Fibroblast of skin of back (primary cell): ENCODE data around the gene KRTAP23-1. TPM values are rescaled to one million over a fixed set of nuclear protein-coding genes. Genes with fewer than 3 reads are reported as not detected.

ENCODE experiments used
- DNase-seq: peaks from one replicate; pipeline ENCODE4 v3.0.0-alpha.2; 2013
- polyA plus RNA-seq, 2 experiments: library from polyadenylated mRNA; unstranded; fragments of 120-200 nt; gene quantifications; one replicate each; pipeline ENCODE4 v1.2.1, GENCODE V29; 2013; ENCODE audit not compliant: insufficient read length in 2 of 2

KRTAP23-1 gene, protein sequence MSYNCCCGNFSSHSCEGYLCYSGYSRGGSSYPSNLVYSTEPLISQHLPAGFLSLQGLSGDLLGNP
- polyA plus RNA-seq (2013, experiment 1 of 2; ENCODE audit: insufficient read length): not detected
- not detected for polyA plus RNA-seq (2013, experiment 2 of 2; ENCODE audit: insufficient read length)

DNA sequence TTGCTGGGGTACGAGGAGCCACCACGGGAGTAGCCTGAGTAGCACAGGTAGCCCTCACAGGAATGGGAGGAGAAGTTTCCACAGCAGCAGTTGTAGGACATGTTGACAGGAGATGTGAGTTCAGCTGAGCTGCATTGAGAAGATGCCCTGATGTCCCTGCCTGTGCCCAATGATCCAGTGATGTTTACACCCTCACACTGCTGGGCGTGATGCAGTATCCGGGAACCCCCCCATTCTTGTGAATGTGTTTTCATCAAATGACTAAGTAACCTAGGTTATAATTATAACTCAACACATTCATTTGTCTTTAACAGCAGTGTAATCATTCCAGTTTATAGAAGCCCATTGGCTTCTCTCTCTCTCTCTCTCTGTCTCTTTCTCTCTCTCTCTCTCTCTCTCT, at the start of gene KRTAP23-1:
KRTAP23-1 (minus strand) TSS at position 101 of the 400 bp plus-strand sequence; CDS start at position 101, 0 bp downstream.
- no peak for DNase-seq

DNA sequence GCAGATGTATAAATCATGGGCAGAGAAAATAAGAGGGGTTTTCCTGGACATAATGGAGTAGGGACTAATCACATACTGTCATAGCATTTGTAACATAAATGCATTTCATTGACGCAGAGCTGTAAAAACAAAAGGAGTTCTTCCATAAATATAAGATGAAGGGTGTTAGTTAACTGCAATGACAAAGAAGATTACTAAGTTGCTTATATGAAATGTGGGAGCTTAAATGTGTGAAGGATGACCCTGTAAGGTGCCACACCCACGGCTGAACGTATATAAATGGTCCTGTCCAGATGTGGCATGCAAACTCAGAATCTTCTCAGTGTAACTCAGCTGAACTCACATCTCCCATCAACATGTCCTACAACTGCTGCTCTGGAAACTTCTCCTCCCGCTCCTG, 47.3 kb upstream of the KRTAP23-1 start, which contains the start of gene KRTAP13-1:
KRTAP13-1 (plus strand) TSS at position 301 of the 400 bp plus-strand sequence; CDS start at position 357, 56 bp downstream.
- no peak for DNase-seq

DNA sequence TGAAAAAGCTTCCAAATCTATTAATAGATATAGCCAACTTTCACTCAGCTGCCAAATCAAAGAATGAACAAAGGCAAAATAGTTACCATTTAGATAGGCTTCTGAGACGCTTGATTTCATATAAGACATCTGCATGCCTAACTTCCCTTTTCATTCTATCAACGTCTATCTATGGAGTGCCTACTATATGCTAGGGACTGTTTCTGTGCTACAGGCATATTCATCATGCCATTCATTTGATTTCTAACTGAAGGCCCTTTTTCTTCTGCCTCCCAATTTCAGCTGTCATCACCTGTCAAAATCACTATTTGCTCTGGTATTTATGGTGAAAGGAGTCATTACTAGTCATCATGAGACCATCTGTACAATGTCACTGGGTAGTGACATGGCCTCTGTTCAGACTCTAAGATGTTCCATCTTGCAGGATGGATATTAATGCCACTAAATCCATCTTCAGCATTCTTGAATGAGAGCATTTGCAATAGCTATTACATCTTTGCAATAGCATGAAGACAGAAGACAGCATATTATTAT, 43.2 kb upstream of the KRTAP23-1 start:
- DNase-seq: no peak

DNA sequence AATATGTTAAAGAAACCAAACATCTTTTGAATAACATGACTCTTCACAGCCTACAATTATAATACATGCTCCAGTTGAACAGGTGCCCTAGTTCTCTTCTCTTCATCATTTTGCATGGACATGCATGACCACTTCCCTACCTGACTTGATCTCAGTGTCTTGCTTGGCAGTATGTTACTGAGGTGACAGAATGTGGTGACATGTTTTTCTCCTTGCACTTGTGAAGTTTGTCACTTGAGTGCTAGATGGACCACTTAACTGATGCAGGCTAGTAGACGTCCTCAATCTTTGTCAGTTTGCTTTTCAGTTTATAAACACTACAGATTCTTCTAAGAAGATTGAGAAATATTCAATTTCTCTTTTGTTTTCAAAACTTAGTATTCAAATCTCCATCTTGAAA, 33.8 kb upstream of the KRTAP23-1 start:
- no peak for DNase-seq

DNA sequence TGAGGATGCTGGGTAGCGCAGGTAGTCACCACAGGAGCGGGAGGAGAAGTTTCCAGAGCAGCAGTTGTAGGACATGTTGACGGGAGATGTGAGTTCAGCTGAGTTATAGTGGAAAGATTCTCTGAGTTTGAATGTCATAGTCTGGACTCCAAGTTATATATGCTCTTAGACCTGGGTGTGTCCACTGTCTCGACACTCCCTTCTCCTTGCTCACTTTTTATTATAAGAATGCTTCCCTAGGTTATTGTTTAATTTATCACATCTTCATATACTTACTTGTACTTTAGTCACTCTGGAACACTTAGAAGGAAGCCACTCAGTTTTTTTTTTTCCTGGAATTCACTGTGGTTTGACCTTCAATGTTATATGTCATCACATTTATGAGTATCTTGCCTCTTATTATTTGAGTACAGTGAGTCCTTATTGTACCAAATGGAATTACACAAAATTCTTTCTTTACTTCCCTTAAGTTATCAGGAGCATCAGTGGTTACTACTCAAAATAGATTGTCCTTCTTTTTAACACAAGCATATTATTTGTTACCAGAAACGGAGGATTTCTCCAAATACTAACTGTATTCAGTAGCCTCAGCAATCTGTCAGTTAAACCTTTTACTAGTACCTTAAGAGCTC, 23.8 kb upstream of the KRTAP23-1 start, which contains the start of gene KRTAP13-2:
KRTAP13-2 (minus strand) TSS at position 133 of the 632 bp plus-strand sequence; CDS start at position 75, 58 bp downstream.
- DNase-seq: no peak

DNA sequence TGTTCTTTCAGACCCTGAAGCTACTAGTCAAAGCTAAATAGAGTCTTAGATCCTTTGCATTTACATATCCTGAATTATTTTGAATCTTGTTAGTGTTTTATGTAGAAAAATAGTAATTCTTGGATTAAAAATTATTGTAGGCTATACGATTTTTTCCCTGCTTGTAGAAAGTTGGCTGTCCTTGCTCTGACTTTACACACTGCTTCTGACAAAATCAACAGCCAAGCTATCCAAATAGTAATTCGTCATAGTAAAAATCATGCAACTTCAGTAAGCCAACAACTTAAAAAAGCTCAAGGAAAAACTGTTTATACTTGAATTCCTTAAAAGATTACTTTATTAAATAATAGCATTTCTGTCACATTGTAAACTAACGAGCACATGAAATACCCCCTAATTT, 7.5 kb upstream of the KRTAP23-1 start:
- DNase-seq: no peak

DNA sequence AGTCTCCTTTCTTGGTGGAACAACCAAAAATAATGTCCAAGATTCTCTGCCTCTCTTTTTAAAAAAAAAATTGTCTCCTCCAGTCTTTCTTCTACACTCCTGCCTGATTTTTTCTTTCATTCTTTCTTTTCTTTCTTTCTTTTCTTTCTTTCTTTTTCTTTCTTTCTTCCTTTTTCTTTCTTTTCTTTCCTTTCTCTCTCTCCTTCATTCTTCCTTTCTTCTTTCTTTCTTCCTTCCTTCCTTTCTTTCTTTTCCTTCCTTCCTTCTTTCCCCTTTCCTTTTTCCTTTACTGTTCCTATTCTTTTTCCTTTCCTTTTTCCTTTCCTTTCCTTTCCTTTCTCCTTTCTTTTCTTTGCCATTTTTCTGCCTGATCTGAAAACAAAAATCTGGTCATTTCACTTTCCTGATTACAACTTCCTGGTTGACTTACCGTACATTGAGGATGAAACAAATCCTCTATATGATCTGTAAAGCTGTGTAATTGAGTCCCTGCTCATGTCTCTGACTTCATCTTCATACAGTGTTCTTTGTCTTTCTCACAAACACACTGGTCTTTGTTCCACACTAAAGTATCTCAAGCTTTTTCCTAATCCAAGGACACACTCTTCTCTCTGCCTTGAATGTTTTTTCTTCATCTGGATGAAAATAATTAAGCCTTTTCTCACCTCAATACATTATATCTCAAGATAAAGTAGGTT, 6.1 kb upstream of the KRTAP23-1 start:
- no peak for DNase-seq

DNA sequence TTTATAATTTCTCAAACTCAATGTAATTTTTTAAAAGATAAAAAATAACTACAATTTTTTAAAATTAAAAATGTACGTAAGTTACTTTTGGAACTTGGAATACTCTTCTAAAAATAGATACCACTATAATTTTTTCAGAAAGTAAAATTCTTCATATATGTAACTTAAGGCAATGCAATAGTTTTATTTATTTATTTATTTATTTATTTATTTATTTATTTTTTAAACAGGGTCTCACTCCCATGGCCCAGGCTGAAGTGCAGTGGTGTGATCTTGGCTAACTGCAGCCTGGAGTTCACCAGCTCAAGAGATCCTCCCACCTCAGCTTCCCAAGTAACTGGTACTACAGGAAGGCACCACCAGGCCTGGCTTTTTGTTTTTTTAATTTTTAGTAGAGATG, 3.1 kb upstream of the KRTAP23-1 start:
- DNase-seq: no peak

DNA sequence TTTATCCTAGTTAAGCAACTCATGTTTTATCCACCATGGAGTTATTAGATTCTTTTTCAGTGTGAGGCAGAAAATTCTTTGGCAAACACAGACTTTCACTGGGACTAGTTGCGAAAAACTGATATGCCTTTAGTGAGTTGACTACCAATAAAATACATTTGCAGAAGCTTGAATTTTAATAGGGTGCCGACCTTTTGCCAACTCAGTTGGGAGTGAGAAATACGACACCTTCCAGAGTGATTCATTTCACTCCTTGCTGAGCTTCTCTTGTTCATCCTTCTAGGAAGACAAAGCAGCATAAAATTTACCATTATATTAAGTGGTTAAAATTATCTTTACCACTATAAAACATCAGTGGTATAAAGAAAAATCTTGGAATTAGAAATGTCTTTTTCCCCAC, 1.2 kb upstream of the KRTAP23-1 start:
- peak; percentile 21 for DNase-seq

DNA sequence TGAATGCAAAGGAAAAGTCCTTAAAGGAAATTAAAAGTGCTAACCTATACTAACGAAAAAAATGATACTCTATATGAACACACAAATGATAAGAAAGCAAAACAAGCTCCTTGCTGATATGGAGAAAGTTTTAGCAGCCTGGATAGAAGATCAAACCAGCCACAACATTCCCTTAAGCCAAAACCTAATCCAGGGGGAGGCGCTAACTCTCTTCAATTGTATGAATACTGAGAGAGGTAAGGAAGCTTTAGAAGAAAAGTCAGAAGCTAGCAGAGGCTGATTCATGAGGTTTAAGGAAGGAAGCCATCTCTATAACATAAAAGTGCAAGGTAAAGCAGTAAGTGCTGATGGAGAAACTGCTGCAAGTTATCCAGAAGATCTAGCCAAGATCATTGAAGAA, 3.4 kb downstream of the KRTAP23-1 start:
- DNase-seq: no peak

DNA sequence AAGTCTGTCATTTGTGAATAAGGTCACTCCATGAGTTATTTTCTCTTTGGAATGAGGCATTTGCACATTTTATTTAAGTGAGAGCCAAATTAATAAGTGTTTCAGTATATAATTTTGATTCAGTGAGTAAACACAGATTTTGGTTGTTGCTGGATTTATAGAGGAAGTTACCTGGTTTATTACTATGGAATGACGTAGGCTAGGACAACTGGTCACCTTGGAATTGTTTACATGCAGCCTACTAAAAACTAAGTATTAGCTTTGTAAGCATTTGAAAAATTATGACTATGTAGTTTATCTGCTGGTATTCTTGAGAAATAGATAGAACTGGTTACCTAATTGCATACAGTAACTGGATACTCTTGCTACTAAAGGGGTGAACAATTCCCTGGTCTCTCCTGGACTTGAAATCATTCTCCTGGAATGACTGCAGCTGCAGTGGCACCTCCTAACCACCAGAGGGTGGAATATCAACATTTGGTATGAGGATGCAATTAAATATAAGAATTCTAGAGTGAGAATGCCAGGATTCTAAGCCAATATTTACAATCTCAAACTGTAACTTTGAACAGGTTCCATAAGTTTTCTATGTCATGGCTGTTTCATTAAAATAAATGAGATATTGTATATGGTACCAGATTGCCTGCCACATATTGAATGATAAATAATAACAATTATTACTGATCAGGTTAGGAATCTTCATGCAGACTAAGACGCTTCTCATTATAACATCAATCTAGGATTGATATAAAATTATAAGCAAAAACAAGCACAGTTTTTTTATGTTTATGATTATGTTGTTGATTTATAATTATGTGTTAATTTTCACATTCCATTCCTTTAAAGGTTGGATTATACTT, 7.5 kb downstream of the KRTAP23-1 start:
- DNase-seq: peak; percentile 53

DNA sequence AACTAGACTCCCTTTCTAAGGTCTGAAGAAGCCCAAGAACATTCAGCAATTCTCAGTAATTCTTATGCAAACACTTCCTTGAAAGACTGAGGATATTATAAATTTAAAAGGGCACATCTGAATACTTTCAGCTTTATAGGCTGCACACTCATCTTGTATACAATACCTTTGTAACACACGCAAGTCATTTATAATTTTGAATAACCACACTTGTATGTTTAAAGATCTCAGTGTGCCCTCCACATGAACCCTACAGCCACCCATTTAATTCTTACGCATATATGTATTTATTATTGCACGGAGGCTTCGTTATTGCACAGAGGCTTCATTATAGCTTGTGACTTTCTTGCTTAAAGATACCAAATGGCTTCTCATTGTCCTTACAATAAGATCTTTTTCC, 9.7 kb downstream of the KRTAP23-1 start:
- no peak for DNase-seq

DNA sequence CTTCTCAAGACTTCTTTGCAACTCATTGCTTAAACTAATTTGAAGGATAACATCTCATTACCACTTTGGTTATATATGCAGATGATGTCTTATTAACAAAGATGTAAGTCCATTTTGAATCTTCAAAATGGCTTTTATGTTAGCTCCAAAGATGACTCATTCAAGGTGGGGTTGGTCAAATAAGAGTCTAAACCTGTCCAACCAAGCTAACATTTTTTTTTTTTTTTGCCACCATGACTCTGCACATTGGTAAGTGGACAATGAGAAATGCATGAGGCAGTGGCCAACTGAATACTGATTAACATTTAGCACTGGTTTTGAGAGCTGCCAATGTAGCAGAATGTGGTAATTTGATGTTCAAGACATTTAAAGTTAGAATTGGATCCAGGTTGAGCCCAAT, 10.6 kb downstream of the KRTAP23-1 start:
- no peak for DNase-seq

DNA sequence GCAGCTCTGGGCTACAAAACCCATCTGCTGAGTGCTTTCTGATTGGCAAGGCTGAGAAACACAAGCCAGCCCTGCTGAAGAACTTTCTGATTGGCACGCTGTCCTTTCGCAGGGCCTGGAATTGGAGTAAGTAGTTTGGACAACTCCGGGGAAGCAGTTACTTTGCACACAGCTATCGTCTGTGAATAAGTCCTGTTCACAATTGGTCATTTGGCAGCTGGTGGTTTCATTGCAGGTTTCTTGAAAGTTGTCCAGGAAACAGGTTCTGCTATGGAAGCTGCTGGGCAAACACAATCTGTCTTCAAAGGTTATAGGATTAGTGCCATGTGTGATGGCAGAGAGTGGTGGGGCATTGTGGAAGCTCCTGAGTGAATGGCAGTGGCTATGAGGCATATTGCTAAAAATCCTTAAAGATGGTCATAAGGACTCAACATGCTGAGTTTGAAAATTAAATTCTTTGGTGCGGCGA, 11.1 kb downstream of the KRTAP23-1 start, which contains the start of gene KRTAP27-1:
KRTAP27-1 (minus strand) TSS at position 419 of the 469 bp plus-strand sequence; CDS start at position 393, 26 bp downstream.
- no peak for DNase-seq

DNA sequence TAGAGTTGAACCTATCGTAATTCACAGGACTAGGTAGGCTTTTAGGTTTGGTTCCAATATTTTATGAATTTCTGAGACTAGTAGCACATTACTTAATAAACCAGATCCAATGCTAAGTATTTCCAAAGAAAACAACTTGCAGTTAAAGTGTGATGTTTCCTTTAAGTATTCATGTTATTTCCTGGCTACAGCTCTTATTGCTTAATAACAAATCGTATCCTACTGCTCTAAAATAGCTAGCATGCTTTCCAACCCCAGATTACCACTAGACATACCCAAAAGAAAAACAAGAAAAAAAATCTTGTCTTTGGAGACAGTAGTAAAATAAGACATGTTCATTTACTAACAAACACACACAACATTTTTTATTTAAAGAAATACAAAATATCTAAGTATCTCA, 11.8 kb downstream of the KRTAP23-1 start:
- peak; percentile 88 for DNase-seq

DNA sequence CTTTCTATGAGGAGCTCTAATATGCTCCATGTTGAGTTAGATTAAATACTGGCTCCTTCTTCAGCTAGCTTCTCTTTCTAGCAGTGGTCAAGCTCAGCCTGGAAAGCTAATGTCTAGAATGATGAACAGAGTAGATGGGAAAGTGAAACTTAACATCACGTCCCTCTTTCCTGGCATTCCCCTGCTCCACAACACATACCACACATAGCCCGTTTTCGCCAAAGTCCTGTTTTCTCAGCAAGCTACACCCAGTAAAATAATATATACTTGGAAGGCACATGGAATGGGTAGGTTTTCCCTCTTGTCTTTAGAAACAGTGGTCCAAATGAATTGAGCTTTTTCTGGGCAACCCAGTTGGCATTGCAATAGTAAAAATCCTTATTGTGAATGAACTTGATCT, 14.7 kb downstream of the KRTAP23-1 start:
- DNase-seq: peak; percentile 70

DNA sequence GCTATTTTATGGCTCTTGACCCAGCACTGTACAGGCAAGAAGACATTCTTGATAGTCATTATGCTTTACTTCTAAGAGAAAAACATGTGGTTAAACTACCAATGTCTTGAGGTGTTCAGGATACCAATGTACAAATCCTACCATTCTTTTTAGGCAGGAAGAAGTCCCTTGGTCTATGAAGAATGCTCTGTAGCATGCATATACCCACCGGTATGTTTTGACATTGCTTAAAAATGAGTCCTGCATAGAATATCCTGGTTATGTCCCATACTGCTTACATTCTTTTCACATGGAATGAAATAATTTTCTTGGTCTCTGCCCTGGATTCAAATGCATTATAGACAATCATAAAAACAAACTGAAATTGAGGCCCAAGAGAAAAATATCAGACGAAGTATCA, 15.7 kb downstream of the KRTAP23-1 start:
- DNase-seq: peak; percentile 86

DNA sequence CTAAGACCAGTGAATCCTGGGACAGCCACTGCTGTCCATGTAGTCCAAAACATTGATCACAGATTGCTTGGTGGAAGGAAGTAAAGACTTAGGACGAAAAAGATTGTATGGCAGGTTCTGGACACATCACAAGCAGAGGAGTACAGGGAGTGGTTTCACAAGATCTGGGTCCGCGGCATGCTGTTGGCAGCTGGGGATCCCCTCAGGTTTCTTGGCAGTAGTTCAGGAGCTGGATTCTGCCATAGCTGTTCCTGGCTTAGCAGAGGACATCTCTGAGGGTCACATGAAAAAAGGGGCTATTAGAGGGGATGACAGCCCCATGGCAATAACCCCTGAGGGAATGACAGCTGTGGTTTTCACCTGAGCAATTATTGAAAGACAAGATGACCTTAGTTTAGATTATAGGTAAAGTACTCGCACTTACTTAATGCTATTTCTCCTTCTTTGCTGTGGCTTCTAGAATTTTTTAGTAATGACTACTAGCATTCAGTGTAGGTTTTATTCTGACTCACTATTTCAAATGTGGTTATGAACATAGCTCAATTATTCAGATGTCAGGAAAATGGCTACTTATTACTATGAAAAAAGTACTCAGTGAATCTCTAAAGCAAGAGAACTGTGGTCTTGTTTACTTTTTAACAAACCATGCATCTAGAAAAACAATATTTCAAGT, 19.1 kb downstream of the KRTAP23-1 start:
- DNase-seq: peak; percentile 69

DNA sequence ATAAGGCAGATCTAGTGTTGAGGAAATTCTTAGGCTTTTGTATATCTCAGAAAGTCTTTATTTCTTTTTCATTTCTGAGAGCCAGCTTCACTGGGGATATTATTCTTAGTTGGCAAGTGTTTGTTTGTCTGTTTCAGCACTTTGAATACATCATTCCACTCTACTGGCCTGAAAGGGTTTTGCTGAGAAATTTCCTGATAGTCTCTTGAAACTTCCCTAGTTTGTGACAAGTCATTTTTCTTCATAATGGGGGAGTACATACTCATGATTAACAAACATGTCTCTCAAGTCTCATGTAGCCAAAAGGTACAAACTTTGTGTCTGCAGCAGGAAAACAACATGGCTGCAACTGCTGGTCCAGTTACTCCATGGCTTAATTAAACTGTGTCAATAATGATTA, 22.0 kb downstream of the KRTAP23-1 start:
- DNase-seq: no peak

DNA sequence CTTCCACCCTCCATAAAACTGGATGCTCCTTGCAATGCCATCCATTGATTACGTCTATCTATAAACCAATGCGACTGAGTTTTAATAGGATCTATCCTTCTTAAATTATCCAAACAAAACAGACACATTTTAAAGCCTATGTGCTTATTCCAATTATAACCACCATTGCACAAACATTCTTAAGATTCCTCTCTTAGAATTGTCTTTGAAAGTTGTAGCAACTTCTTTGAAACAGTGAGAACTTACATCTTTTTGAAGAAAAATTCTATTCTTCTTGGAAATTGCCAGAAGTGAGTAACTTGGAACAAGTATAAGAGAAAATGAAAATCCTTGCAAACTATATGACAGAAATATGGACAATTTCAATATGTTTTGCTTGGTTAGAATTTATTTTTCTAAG, 28.2 kb downstream of the KRTAP23-1 start, which contains the start of gene KRTAP26-1:
KRTAP26-1 (minus strand) TSS at position 101 of the 400 bp plus-strand sequence. CDS start 280 bp downstream, outside the sequence.
- no peak for DNase-seq

DNA sequence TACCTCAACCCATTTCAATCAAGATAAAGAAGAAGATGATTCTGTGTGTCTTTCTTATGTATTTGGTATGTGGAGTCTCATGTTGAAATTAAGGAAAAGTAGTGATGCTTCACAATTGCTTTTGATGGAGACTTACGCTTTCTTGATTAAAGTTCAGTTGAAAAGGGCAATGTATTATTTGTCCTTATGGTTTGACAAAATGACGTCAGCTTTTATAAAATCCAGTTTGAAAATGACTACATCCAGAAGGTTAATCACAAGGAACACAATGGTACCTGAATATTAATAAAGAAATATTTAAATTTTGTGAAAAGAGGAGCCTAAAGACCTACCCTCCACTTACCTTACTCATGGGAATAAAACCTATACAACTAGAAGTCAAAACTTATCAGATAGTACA, 32.7 kb downstream of the KRTAP23-1 start:
- DNase-seq: no peak
